Muscle of arm (tissue), 14 donors: Measurements from ENCODE around the gene ECSIT. TPM values are rescaled to one million over a fixed set of nuclear protein-coding genes. Genes with fewer than 3 reads are reported as not detected.
"Not testable (repeated sequence)": the region's sequence is repeated elsewhere in the genome, so short reads cannot be mapped to it uniquely, and the experiment has no call there.

Experiments used
- DNase-seq: peaks from one replicate; pipeline ENCODE4 v3.0.0-alpha.2; 2013
- long read RNA-seq, 11 donors: transcript quantifications; one replicate each; lab custom pipeline, GENCODE V29; 2026
- polyA plus RNA-seq, 12 donors: library from polyadenylated mRNA; unstranded; fragments of 120-200 nt; gene quantifications; one replicate each; pipeline ENCODE4 v1.2.1, GENCODE V29; 2013; ENCODE audit not compliant: insufficient read length in 12 of 12

The ECSIT gene
- polyA plus RNA-seq: 10 to 100 TPM in 11 of 12 donors, not detected in 1; 28.4 to 47.2 (median 35.2) TPM
- long read RNA-seq, donor 1, transcript ECSIT-205 (2 exons, 607 nt): major isoform, 6 of 12 reads
- long read RNA-seq, donor 1, partial matches to known transcripts: 0 of 12 reads
- long read RNA-seq, donor 1, other reads (novel, unspliced or antisense): 0 of 12 reads
- long read RNA-seq, donor 2, transcript ECSIT-202 (8 exons, 1,700 nt): major isoform, 11 of 14 reads
- long read RNA-seq, donor 2, partial matches to known transcripts: 0 of 14 reads
- long read RNA-seq, donor 2, other reads (novel, unspliced or antisense): 0 of 14 reads
- long read RNA-seq, donor 3, partial matches to known transcripts: 0 of 6 reads
- long read RNA-seq, donor 3, other reads (novel, unspliced or antisense): 0 of 6 reads
- long read RNA-seq, donor 4, transcript ECSIT-202 (8 exons, 1,700 nt): major isoform, 5 of 7 reads
- long read RNA-seq, donor 4, partial matches to known transcripts: 0 of 7 reads
- long read RNA-seq, donor 4, other reads (novel, unspliced or antisense): 0 of 7 reads
- long read RNA-seq, donor 5, transcript ECSIT-202 (8 exons, 1,700 nt): major isoform, 12 of 15 reads
- long read RNA-seq, donor 5, partial matches to known transcripts: 0 of 15 reads
- long read RNA-seq, donor 5, other reads (novel, unspliced or antisense): 0 of 15 reads
- long read RNA-seq, donor 6, transcript ECSIT-202 (8 exons, 1,700 nt): major isoform, 5 of 10 reads
- long read RNA-seq, donor 6, partial matches to known transcripts: 0 of 10 reads
- long read RNA-seq, donor 6, other reads (novel, unspliced or antisense): 0 of 10 reads
- long read RNA-seq, donor 7, transcript ECSIT-205 (2 exons, 607 nt): minor isoform, 5 of 12 reads
- long read RNA-seq, donor 7, transcript ECSIT-202 (8 exons, 1,700 nt): major isoform, 6 of 12 reads
- long read RNA-seq, donor 7, partial matches to known transcripts: 0 of 12 reads
- long read RNA-seq, donor 7, other reads (novel, unspliced or antisense): 0 of 12 reads
- long read RNA-seq, donor 8, transcript ECSIT-202 (8 exons, 1,700 nt): major isoform, 13 of 18 reads
- long read RNA-seq, donor 8, transcript ECSIT-205 (2 exons, 607 nt): minor isoform, 5 of 18 reads
- long read RNA-seq, donor 8, partial matches to known transcripts: 0 of 18 reads
- long read RNA-seq, donor 8, other reads (novel, unspliced or antisense): 0 of 18 reads
- long read RNA-seq, donor 9, transcript ECSIT-205 (2 exons, 607 nt): minor isoform, 5 of 12 reads
- long read RNA-seq, donor 9, transcript ECSIT-202 (8 exons, 1,700 nt): major isoform, 7 of 12 reads
- long read RNA-seq, donor 9, partial matches to known transcripts: 0 of 12 reads
- long read RNA-seq, donor 9, other reads (novel, unspliced or antisense): 0 of 12 reads
- long read RNA-seq, donor 10, transcript ECSIT-202 (8 exons, 1,700 nt): major isoform, 11 of 15 reads
- long read RNA-seq, donor 10, partial matches to known transcripts: 0 of 15 reads
- long read RNA-seq, donor 10, other reads (novel, unspliced or antisense): 0 of 15 reads
- long read RNA-seq, donor 11, transcript ECSIT-202 (8 exons, 1,700 nt): major isoform, 10 of 17 reads
- long read RNA-seq, donor 11, transcript ECSIT-205 (2 exons, 607 nt): minor isoform, 6 of 17 reads
- long read RNA-seq, donor 11, partial matches to known transcripts: 0 of 17 reads
- long read RNA-seq, donor 11, other reads (novel, unspliced or antisense): 0 of 17 reads

GRCh38 chr19:11528551-11529341 is at the start of gene ECSIT:
TSS of gene ECSIT (minus strand) at chr19:11529134. CDS start at chr19:11519170, 9,964 bp downstream.
- DNase-seq: peak; percentile 98

GRCh38 chr19:11577451-11578257 is 48.7 kb upstream of the ECSIT start, which contains the start of gene ACP5:
TSS of gene ACP5 (minus strand) at chr19:11577645. CDS start at chr19:11577317, 328 bp downstream.
- no peak for DNase-seq

- no peak for DNase-seq
These were observed 47.3 kb upstream of the ECSIT start for GRCh38 chr19:11576227-11576626.

GRCh38 chr19:11574689-11575088 is 45.8 kb upstream of the ECSIT start:
- DNase-seq: no peak

GRCh38 chr19:11573763-11574162 is 44.8 kb upstream of the ECSIT start:
- not testable (repeated sequence) for DNase-seq

- DNase-seq: not testable (repeated sequence)
These were observed 44.4 kb upstream of the ECSIT start for GRCh38 chr19:11573354-11573753.

GRCh38 chr19:11570039-11570462 is 41.1 kb upstream of the ECSIT start:
- DNase-seq: no peak

GRCh38 chr19:11566164-11566563 is 37.2 kb upstream of the ECSIT start:
- no peak for DNase-seq

GRCh38 chr19:11565649-11565980 is 36.7 kb upstream of the ECSIT start:
- not testable (repeated sequence) for DNase-seq

GRCh38 chr19:11564082-11564807 is 35.3 kb upstream of the ECSIT start:
- DNase-seq: not testable (repeated sequence)

GRCh38 chr19:11563532-11563931 is 34.6 kb upstream of the ECSIT start:
- DNase-seq: no peak

- DNase-seq: no peak
These were observed 31.6 kb upstream of the ECSIT start for GRCh38 chr19:11560404-11561051.

GRCh38 chr19:11558881-11559828 is 30.2 kb upstream of the ECSIT start, which contains the start of gene ELOF1:
TSS of gene ELOF1 (minus strand) at chr19:11559230. CDS start at chr19:11554347, 4,883 bp downstream.
- DNase-seq: peak; percentile 98

- DNase-seq: no peak
These were observed 27.9 kb upstream of the ECSIT start for GRCh38 chr19:11556634-11557420.

- no peak for DNase-seq
These were observed 26.3 kb upstream of the ECSIT start for GRCh38 chr19:11555246-11555645.

- DNase-seq: no peak
These were observed 25.2 kb upstream of the ECSIT start for GRCh38 chr19:11554160-11554559.
